Measurements from ENCODE around the gene RAB17. TPM values are rescaled to one million over a fixed set of nuclear protein-coding genes. Genes with fewer than 3 reads are reported as not detected.

Gene RAB17
- total RNA-seq, 1 experiment from 2014 or later: 41.8 TPM

GRCh38 chr2:237599465-237600110 lies 9.1 kb upstream of the RAB17 start (continued):
- TF ChIP-seq REST (IDR thresholded peaks at IDR 0.05; ENCODE audit: low read depth): no peak
- no peak for TF ChIP-seq SIN3A (IDR thresholded peaks at IDR 0.05; ENCODE audit: low read depth)
- no peak for TF ChIP-seq ATF3 (IDR thresholded peaks at IDR 0.05)
- TF ChIP-seq EZH2 (IDR thresholded peaks at IDR 0.05): no peak

GRCh38 chr2:237598468-237599208 lies 8.1 kb upstream of the RAB17 start:
- Histone ChIP-seq H3K9me2 (ENCODE audit: insufficient read depth) (no peaks in the 10 kb centered on the region), H3K27me3 (ENCODE audit: insufficient read depth, low read length) (no peaks in the 10 kb centered on the region), H3K4me3 (replicated peaks in 1 of 2; ENCODE audit: low read depth in 1 of 2, low read length in 2 of 2) (no peak overlapping the region), H2AFZ (ENCODE audit: low read depth, low read length, poor library complexity, severe bottlenecking) (no peak overlapping the region), H3K9me3 (ENCODE audit: control insufficient read depth in 1 of 2, insufficient read depth in 1 of 2, low read depth in 1 of 2, low read length in 2 of 2) (no peaks in the 10 kb centered on the region), H3K4me1 (ENCODE audit: control insufficient read depth in 1 of 2, insufficient read depth in 2 of 2, low read length in 2 of 2) (peaks cover 4 to 6% of the 10 kb centered on the region in 2 experiments; a peak in 2 of 4 replicates), H3K36me3 (ENCODE audit: control insufficient read depth in 1 of 2, insufficient read depth in 2 of 2, low read length in 2 of 2) (no peaks in the 10 kb centered on the region), H3K9ac (ENCODE audit: low read length) (no peak overlapping the region), H3K4me2 (ENCODE audit: low read length) (no peak overlapping the region), H3K27ac (ENCODE audit: low read depth, low read length) (no peak overlapping the region), H3K79me2 (ENCODE audit: insufficient read depth, low read length) (no peaks in the 10 kb centered on the region), H4K20me1 (ENCODE audit: insufficient read depth) (no peaks in the 10 kb centered on the region)
- ATAC-seq: no peak
- intact Hi-C loops (cut with micrococcal nuclease): no loop called here
- no peak for DNase-seq (ENCODE audit: low read depth, low spot score)
- ChIA-PET POLR2A (no interaction called here), CTCF (no interaction called here), RAD21 (ENCODE audit: low non-redundant PET in 1 of 2, low total read pairs in 2 of 2, uncharacterized antibody in 2 of 2, unreplicated experiment in 2 of 2) (no interaction called here)
- TF ChIP-seq CTCF (IDR thresholded peaks at IDR 0.05 in 2 of 3, conservative IDR thresholded peaks at IDR 0.05 in 1 of 3; ENCODE audit: borderline replicate concordance in 1 of 3, insufficient read depth in 1 of 3, low read depth in 2 of 3, low read length in 2 of 3) (no peak), YY1 (IDR thresholded peaks at IDR 0.05; ENCODE audit: extremely low read depth, insufficient replicate concordance, low read depth, low read length) (no peak), EZH2 (IDR thresholded peaks at IDR 0.05) (no peak), POLR2AphosphoS5 (IDR thresholded peaks at IDR 0.05; ENCODE audit: low read depth, low read length) (no peak), SP1 (IDR thresholded peaks at IDR 0.05; ENCODE audit: low read depth) (no peak), SIN3A (IDR thresholded peaks at IDR 0.05; ENCODE audit: low read depth) (no peak), ATF3 (IDR thresholded peaks at IDR 0.05) (no peak), TCF7L2 (IDR thresholded peaks at IDR 0.05; ENCODE audit: borderline replicate concordance, extremely low read depth, insufficient read depth, insufficient read length) (no peak), CBX3 (IDR thresholded peaks at IDR 0.05; ENCODE audit: low read depth) (no peak), ELF1 (IDR thresholded peaks at IDR 0.05; ENCODE audit: borderline replicate concordance, low read depth) (no peak), SRF (IDR thresholded peaks at IDR 0.05; ENCODE audit: low read depth) (no peak), POLR2A (IDR thresholded peaks at IDR 0.05; ENCODE audit: borderline replicate concordance, extremely low read depth, insufficient read depth, insufficient read length) (no peak), EZH2phosphoT487 (IDR thresholded peaks at IDR 0.05; ENCODE audit: borderline replicate concordance) (no peak)
- no TSS peak for BruUV-seq (replicated peaks)
